T-helper 17 cell (primary cell): Measurements from ENCODE around the gene STAP1. TPM values are rescaled to one million over a fixed set of nuclear protein-coding genes. Genes with fewer than 3 reads are reported as not detected.
"Not testable (repeated sequence)": the region's sequence is repeated elsewhere in the genome, so short reads cannot be mapped to it uniquely, and the experiment has no call there.

Experiments
- ATAC-seq: fragments of 150-1000 bp; cut with Tn5 transposase; 2 replicates; pipeline ENCODE4 v1.10.0; 2021; ENCODE audit warnings: mild to moderate bottlenecking, moderate library complexity
- DNase-seq, 3 donors: peaks; one replicate each; pipeline versions ENCODE4 v3.0.0 to v3.0.0-alpha.2; 2020 to 2021
- H3K9me3 ChIP-seq: one replicate; pipeline ENCODE4 v1.7.0; 2013; ENCODE audit warnings: low read length, mild to moderate bottlenecking; ENCODE audit not compliant: control insufficient read depth, poor library complexity, severe bottlenecking
- H3K27ac Mint-ChIP-seq: one replicate; pipeline ENCODE4 v1.8.0; 2022; ENCODE audit warnings: mild to moderate bottlenecking, moderate library complexity, mixed read lengths
- H3K27me3 Mint-ChIP-seq: one replicate; pipeline ENCODE4 v1.8.0; 2022; ENCODE audit warnings: mixed read lengths
- H3K36me3 Mint-ChIP-seq: one replicate; pipeline ENCODE4 v1.8.0; 2022; ENCODE audit warnings: low read depth, mixed read lengths
- H3K4me1 Mint-ChIP-seq: one replicate; pipeline ENCODE4 v1.8.0; 2022; ENCODE audit warnings: mild to moderate bottlenecking, mixed read lengths
- H3K4me3 Mint-ChIP-seq: one replicate; pipeline ENCODE4 v1.8.0; 2022; ENCODE audit warnings: mild to moderate bottlenecking, moderate library complexity, mixed read lengths
- total RNA-seq, 4 donors: library from RNA in 2 of 4; stranded (reverse) in 2 of 4; gene quantifications; one replicate each; pipeline ENCODE4 v1.2.3 and lab custom pipeline; 2022 to 2026

STAP1 gene, protein sequence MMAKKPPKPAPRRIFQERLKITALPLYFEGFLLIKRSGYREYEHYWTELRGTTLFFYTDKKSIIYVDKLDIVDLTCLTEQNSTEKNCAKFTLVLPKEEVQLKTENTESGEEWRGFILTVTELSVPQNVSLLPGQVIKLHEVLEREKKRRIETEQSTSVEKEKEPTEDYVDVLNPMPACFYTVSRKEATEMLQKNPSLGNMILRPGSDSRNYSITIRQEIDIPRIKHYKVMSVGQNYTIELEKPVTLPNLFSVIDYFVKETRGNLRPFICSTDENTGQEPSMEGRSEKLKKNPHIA
- total RNA-seq (1 to 10 TPM in 1 of 2 donors, under 1 TPM in 1; 0.50 to 4.1 TPM), total RNA-seq (lab: John Stamatoyannopoulos, UW) (0.12 to 1.1 reads per million in 2 donors)

DNA sequence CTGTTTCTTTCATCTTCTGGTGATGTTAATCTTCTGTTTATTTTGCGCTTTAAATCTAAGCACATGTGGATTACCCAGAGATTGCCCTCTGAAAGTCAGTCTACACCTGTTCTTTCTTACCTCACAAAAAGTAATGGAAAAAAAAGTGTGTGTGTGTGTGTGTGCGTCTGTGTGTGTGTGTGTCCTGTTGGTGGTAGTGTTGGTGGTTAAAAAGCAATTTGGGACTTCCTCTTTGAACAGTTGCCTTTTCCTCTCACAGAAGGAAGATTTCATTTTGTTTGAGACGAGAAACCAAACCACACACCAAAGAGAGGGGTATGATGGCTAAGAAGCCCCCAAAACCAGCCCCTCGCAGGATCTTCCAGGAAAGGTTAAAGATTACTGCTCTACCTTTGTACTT, at the start of gene STAP1:
Gene STAP1, plus strand, starts transcription at position 235 of the 400 bp plus-strand sequence. Its CDS starts 83 bp downstream, at position 318.
- H3K4me3 Mint-ChIP-seq: peak within 1 kb of the TSS; percentile 80
- H3K4me1 Mint-ChIP-seq: peaks cover 8% of the 10 kb centered on the region
- no peak within 1 kb of the TSS for H3K27ac Mint-ChIP-seq
- DNase-seq: no peak
- H3K27me3 Mint-ChIP-seq: peaks cover 13% of the 10 kb centered on the region
- H3K36me3 Mint-ChIP-seq: no peaks in the 10 kb centered on the region
- H3K9me3 ChIP-seq: no peaks in the 10 kb centered on the region
- peak; percentile 50 for ATAC-seq

DNA sequence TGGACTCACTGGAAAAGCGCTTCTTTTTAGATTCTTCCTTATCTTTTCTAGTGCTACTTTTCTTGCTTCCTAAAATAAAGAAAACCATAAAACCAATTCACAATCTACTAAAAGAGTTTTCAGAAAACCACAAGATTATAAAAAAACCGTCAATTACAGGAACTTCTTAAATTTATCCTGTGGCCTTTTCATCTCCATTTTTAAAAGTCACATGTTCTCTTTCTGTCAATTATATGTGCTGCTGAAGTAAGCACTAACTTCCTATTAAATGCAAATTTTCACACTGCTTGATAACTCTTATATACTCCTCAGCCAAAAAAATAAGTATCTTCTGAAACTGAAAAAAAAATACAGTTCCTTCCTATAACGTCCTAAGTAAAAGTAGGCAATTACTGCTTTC, 46.0 kb upstream of the STAP1 start:
- H3K4me3 Mint-ChIP-seq: peak overlapping the region; percentile 60
- DNase-seq: no peak
- peaks cover 33% of the 10 kb centered on the region for H3K4me1 Mint-ChIP-seq
- no peaks in the 10 kb centered on the region for H3K27me3 Mint-ChIP-seq
- no peaks in the 10 kb centered on the region for H3K9me3 ChIP-seq
- peaks cover 25% of the 10 kb centered on the region for H3K36me3 Mint-ChIP-seq
- ATAC-seq: no peak
- H3K27ac Mint-ChIP-seq: peak overlapping the region; percentile 67

DNA sequence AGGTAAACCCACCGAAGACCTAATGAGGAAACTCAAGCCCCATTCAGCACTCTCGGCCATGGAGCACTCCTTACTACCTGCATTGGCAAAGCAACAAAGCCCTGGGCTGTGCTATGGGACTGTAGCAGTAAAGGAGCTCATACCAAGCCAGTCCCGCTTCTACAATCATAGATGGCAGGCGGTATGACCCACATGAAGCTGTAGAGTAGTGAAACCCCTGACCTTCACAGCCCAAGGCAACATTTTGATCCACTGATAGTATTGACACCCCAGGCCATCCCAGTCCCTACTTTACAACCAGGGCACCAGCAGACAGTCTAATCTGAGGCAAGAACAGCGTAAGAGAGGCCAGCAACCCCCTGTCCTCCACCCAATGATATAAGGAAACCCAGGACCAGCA, 38.4 kb upstream of the STAP1 start:
- no peak for DNase-seq
- no peak for ATAC-seq
- peak overlapping the region; percentile 54 for H3K27ac Mint-ChIP-seq
- peaks cover 38% of the 10 kb centered on the region for H3K4me1 Mint-ChIP-seq
- H3K36me3 Mint-ChIP-seq: peaks cover 7% of the 10 kb centered on the region
- H3K9me3 ChIP-seq: no peaks in the 10 kb centered on the region
- H3K4me3 Mint-ChIP-seq: peak overlapping the region; percentile 46
- no peaks in the 10 kb centered on the region for H3K27me3 Mint-ChIP-seq

DNA sequence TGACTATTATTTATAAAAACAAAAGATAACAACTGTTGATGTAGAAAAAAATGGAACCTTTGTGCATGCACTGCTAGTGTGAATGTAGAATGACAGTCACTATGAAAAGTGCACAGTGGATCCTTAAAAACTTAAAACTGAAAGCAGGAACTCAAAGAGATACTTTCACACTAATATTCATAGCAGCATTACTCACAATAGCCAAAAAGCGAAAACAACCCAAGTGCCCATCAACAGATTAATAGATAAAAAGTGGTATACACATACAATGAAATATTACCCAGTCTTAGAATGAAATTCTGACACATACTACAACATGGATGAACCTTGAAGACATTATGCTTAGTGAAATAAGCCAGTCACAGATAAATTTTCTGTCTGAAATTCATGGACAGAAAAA, 37.0 kb upstream of the STAP1 start:
- Mint-ChIP-seq H3K27me3 (no peaks in the 10 kb centered on the region), H3K4me1 (peaks cover 44% of the 10 kb centered on the region), H3K27ac (no peak overlapping the region), H3K36me3 (peaks cover 7% of the 10 kb centered on the region), H3K4me3 (no peak overlapping the region)
- no peaks in the 10 kb centered on the region for H3K9me3 ChIP-seq
- no peak for DNase-seq
- ATAC-seq: no peak

DNA sequence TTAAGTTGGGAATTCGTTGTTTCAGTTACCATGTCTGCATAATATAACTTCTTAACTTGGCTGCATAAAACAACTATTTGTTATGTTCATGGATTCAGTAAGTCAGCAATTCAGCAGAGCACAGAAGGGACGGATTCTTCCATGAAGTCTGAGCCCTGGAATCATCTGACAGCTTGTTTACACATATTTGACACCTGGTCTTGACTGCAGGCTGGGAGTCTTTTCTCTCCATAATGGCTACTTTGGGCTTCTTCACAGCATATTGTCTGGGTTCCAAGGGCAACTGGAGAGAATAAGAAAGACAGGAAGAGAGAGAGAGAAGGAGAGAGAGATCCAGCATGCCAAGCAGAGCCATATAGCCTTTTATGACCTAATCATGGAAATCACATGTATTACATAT, 36.3 kb upstream of the STAP1 start:
- Mint-ChIP-seq H3K36me3 (peaks cover 7% of the 10 kb centered on the region), H3K4me1 (peaks cover 50% of the 10 kb centered on the region), H3K27me3 (no peaks in the 10 kb centered on the region), H3K27ac (peak overlapping the region; percentile 83), H3K4me3 (no peak overlapping the region)
- ATAC-seq (no peak), DNase-seq (no peak)
- no peaks in the 10 kb centered on the region for H3K9me3 ChIP-seq

DNA sequence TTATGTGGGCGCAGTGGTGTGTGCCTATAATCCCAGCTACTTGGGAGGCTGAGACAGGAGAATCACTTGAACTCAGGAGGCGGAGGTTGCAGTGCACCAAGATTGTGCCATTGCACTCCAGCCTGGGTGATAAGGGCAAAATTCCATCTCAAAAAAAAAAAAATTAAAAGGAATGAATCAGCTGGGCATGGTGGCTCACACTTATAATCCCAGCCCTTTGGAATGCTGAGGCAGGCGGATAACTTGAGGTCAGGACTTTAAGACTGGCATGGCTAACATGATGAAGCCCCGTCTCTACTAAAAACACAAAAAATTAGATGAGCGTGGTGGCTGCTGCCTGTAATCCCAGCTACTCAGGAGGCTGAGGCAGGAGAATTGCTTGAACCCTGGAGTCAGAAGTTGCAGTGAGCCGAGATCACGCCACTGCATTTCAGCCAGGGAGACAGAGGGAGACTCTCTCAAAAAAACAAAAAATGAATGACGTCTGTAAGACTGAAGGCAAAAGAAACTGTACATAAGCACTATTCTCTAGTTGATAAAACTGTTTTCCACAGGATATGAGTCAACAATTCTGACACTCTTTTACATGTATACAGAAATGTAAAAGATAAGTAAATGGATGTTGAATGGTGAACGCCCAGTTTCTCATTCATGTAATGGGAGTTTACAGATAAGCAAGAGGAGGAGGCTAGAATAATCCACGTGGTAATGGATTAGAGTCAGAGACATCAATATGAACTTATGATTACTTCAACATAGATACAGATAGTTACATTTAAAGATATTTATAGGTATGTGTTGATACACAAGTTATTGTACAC, 35.5 kb upstream of the STAP1 start:
- Mint-ChIP-seq H3K27me3 (no peaks in the 10 kb centered on the region), H3K4me1 (peaks cover 52% of the 10 kb centered on the region), H3K36me3 (peaks cover 7% of the 10 kb centered on the region), H3K27ac (peak overlapping the region; percentile 83), H3K4me3 (peak overlapping the region; percentile 57)
- ATAC-seq (peak; percentile 69), DNase-seq (no peak)
- H3K9me3 ChIP-seq: no peaks in the 10 kb centered on the region

DNA sequence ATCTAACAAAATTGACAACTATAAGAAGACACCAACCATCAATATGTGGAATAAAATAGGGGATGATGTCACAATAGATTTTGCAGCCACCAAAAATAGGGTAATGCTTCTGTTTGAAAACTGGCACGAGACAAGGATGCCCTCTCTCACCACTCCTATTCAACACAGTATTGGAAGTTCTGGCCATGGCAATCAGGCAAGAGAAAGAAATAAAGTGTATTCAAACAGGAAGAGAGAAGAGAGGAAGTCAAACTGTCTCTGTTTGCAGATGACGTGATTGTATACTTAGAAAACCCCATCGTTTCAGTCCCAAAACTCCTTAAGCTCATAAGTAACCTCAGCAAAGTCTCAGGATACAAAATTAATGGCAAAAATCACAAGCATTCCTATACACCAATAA, 34.4 kb upstream of the STAP1 start:
- H3K9me3 ChIP-seq, H3K27me3 Mint-ChIP-seq, DNase-seq, H3K4me3 Mint-ChIP-seq, ATAC-seq, H3K36me3 Mint-ChIP-seq: not testable (repeated sequence)
- Mint-ChIP-seq H3K27ac (peak overlapping the region; percentile 83), H3K4me1 (peaks cover 60% of the 10 kb centered on the region)

DNA sequence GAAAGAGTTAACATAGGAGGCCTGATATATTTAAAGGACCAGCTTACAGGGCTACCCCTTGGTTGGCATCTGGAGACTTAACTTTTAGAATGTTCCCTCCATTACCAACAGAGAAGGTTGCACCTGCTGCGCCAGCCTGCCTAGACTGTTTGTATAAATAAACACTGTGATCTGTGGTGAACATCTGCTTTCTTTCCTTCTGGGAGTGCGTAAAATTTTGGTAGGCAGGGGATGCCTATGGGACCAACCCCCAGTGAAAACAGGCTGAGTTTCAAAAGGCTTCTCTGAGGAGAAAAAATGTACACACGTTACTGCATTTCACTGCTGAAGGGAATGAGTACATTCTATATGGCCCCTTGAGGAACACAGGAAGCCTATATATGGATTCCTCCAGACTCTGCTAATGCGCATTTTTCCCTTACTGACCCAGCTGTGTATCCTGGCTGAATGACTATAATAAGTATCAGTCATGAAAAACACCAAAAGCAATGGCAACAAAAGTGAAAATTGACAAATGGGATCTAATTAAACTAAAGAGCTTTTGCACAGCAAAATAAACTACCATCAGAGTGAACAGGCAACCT, 27.1 kb upstream of the STAP1 start:
- ATAC-seq: no peak
- Mint-ChIP-seq H3K27ac (peak overlapping the region; percentile 53), H3K4me3 (no peak overlapping the region), H3K4me1 (peaks cover 31% of the 10 kb centered on the region), H3K27me3 (no peaks in the 10 kb centered on the region), H3K36me3 (peaks cover 14% of the 10 kb centered on the region)
- H3K9me3 ChIP-seq: no peaks in the 10 kb centered on the region
- DNase-seq: no peak

DNA sequence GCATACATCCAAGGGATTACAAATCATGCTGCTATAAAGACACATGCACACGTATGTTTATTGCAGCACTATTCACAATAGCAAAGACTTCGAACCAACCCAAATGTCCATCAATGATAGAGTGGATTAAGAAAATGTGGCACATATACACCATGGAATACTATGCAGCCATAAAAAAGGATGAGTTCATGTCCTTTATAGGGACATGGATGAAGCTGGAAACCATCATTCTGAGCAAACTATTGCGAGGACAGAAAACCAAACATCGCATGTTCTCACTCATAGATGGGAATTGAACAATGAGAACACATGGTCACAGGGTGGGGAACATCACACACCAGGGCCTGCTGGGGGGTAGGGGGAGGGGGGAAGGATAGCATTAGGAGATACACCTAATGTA, 26.1 kb upstream of the STAP1 start:
- H3K27ac Mint-ChIP-seq: peak overlapping the region; percentile 53
- ATAC-seq, H3K4me3 Mint-ChIP-seq, H3K9me3 ChIP-seq, DNase-seq, H3K27me3 Mint-ChIP-seq: not testable (repeated sequence)
- H3K36me3 Mint-ChIP-seq: peaks cover 14% of the 10 kb centered on the region
- H3K4me1 Mint-ChIP-seq: peaks cover 24% of the 10 kb centered on the region

DNA sequence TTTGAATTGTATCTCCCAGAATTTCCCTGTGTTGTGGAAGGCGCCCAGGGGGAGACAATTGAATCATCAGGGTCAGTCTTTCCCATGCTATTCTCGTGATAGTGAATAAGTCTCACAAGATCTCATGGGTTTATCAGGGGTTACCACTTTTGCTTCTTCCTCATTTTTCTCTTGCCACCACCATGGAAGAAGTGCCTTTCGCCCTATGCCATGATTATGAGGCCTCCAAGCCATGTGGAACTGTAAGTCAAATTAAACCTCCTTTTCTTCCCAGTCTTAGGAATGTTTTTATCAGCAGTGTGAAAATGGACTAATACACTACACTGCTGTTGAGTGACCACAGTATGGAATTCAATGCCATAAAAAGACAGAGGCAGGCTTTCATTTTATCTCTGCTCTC, 25.4 kb upstream of the STAP1 start:
- ATAC-seq (no peak), DNase-seq (no peak)
- Mint-ChIP-seq H3K4me1 (peaks cover 21% of the 10 kb centered on the region), H3K36me3 (peaks cover 14% of the 10 kb centered on the region), H3K4me3 (no peak overlapping the region), H3K27ac (no peak overlapping the region), H3K27me3 (no peaks in the 10 kb centered on the region)
- no peaks in the 10 kb centered on the region for H3K9me3 ChIP-seq

DNA sequence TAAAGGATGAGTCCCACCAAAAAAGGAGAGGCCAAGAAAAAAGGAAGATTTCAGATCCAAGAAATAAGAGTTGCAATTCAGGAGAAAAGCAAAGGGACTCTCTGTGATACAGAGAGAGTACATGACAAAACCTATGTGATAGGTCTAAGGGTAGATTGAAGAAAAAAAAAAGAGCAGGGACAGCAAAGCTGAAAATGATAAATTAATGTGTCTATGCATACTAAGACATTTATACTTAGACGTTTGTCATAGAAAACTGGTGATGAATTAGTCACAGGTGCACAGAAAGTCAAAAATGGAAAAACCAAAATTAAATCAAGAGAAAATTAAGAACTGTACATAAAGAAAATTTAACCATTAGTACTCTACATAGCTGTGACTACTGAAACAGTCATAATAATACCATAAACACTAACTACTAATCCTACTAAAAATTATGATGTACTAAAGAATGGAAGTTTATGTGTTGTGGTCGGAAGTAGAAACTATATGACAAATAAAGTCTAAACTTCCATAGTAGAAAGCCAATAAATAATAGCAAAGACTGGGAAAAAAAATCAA, 23.2 kb upstream of the STAP1 start:
- peaks cover 18% of the 10 kb centered on the region for H3K36me3 Mint-ChIP-seq
- H3K27ac Mint-ChIP-seq: no peak overlapping the region
- no peak overlapping the region for H3K4me3 Mint-ChIP-seq
- no peak for ATAC-seq
- H3K9me3 ChIP-seq: no peaks in the 10 kb centered on the region
- no peaks in the 10 kb centered on the region for H3K27me3 Mint-ChIP-seq
- DNase-seq: no peak
- peaks cover 19% of the 10 kb centered on the region for H3K4me1 Mint-ChIP-seq

DNA sequence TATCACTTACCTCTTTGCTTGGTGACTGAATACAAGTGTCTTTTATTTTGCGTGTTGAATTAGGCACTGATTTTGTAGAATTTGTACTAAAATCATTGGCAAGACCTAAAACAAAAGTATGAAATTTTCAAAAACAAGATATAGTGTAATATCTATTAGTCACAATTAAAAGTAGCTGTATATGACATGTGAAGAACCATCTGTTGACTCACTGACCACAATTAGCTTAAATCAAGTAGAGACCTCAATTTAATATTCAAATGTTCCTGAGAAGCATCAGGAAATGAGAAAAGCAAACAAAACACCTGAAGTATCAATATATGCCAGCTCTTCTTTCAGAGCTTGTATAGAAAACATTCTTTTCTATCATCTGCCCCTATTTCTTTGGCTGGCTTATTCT, 18.7 kb upstream of the STAP1 start:
- ATAC-seq (no peak), DNase-seq (no peak)
- H3K36me3 Mint-ChIP-seq: peaks cover 14% of the 10 kb centered on the region
- no peaks in the 10 kb centered on the region for H3K27me3 Mint-ChIP-seq
- peak overlapping the region; percentile 43 for H3K27ac Mint-ChIP-seq
- H3K4me3 Mint-ChIP-seq: no peak overlapping the region
- H3K9me3 ChIP-seq: no peaks in the 10 kb centered on the region
- peaks cover 39% of the 10 kb centered on the region for H3K4me1 Mint-ChIP-seq

DNA sequence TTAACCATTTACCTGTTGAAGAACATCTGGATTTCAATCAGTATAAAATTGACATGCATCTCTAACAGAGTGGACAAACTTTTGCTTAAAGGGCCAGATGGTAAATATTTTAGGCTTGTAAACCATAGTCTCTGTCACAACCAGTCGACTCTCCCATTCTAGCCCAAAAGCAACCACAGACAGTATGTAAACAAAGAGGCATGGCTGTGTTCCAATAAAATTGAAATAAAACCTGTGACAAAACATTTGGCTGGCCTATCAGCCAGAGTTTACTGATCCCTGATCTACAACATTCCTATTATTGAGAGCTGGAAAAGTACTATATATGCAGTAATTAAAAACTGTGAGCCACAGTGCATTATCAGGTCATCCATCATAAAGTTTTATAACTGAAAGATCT, 16.5 kb upstream of the STAP1 start:
- H3K36me3 Mint-ChIP-seq: peaks cover 6% of the 10 kb centered on the region
- no peaks in the 10 kb centered on the region for H3K27me3 Mint-ChIP-seq
- H3K4me3 Mint-ChIP-seq: no peak overlapping the region
- DNase-seq: no peak
- no peak for ATAC-seq
- no peaks in the 10 kb centered on the region for H3K9me3 ChIP-seq
- peaks cover 31% of the 10 kb centered on the region for H3K4me1 Mint-ChIP-seq
- H3K27ac Mint-ChIP-seq: no peak overlapping the region
